Loucy (cell line): ENCODE results near the gene MUCL3.

Source experiments
- H2AFZ ChIP-seq: fragments of 200-600 bp; sonication (generic); 2 replicates; pipeline ENCODE4 v1.6.0; 2016; ENCODE audit warnings: antibody characterized with exemption, mild to moderate bottlenecking, low read length, moderate library complexity
- H3F3A ChIP-seq: fragments of 200-600 bp; 2 replicates; pipeline ENCODE4 v1.6.0; 2016; ENCODE audit warnings: antibody characterized with exemption, low read depth, mild to moderate bottlenecking
- H3K27me3 ChIP-seq: fragments of 200-600 bp; sonication (generic); 2 replicates; pipeline ENCODE4 v1.6.1; 2014; ENCODE audit warnings: low read length, mild to moderate bottlenecking; ENCODE audit not compliant: insufficient read depth, poor library complexity, severe bottlenecking
- H3K36me3 ChIP-seq: fragments of 200-600 bp; sonication (generic); 2 replicates; pipeline ENCODE4 v1.6.1; 2016; ENCODE audit warnings: low read length; ENCODE audit not compliant: insufficient read depth
- H3K4me1 ChIP-seq: fragments of 200-600 bp; sonication (generic); 2 replicates; pipeline ENCODE4 v1.5.1; 2014; ENCODE audit warnings: low read length, mild to moderate bottlenecking; ENCODE audit not compliant: insufficient read depth, poor library complexity, severe bottlenecking
- H3K4me2 ChIP-seq: fragments of 200-600 bp; sonication (generic); 2 replicates; pipeline ENCODE4 v1.6.0; 2014; ENCODE audit warnings: antibody characterized with exemption, low read length, low read depth, mild to moderate bottlenecking; ENCODE audit not compliant: poor library complexity, severe bottlenecking
- H3K4me3 ChIP-seq: fragments of 200-600 bp; sonication (generic); 2 replicates; pipeline ENCODE4 v1.5.1; 2014; ENCODE audit warnings: low read length, mild to moderate bottlenecking, mixed read lengths; ENCODE audit not compliant: poor library complexity, severe bottlenecking
- H3K79me2 ChIP-seq: fragments of 200-600 bp; sonication (generic); 2 replicates; pipeline ENCODE4 v1.6.1; 2014; ENCODE audit warnings: low read length; ENCODE audit not compliant: insufficient read depth
- H3K9ac ChIP-seq: fragments of 200-600 bp; sonication (generic); 2 replicates; pipeline ENCODE4 v1.6.0; 2014; ENCODE audit warnings: mild to moderate bottlenecking, low read depth, low read length, moderate library complexity; ENCODE audit not compliant: poor library complexity, severe bottlenecking
- H3K9me2 ChIP-seq: fragments of 200-600 bp; sonication (generic); replicated peaks from 2 replicates; pipeline ENCODE4 v1.6.1; 2016; ENCODE audit warnings: low read depth, low read length, mixed read lengths
- H3K9me3 ChIP-seq: fragments of 200-600 bp; sonication (generic); 2 replicates; pipeline ENCODE4 v1.6.1; 2014; ENCODE audit warnings: mild to moderate bottlenecking, antibody characterized with exemption, low read length, low read depth; ENCODE audit not compliant: insufficient read depth
- H4K20me1 ChIP-seq: fragments of 200-600 bp; sonication (generic); 2 replicates; pipeline ENCODE4 v1.6.0; 2014; ENCODE audit warnings: antibody characterized with exemption, low read length, mild to moderate bottlenecking; ENCODE audit not compliant: insufficient read depth, poor library complexity, severe bottlenecking
- EZH2phosphoT487 ChIP-seq: fragments of 200-600 bp; IDR thresholded peaks from 2 replicates; pipeline ENCODE4 v1.6.1; 2018; ENCODE audit warnings: antibody characterized with exemption, mild to moderate bottlenecking, moderate library complexity, borderline replicate concordance
- TF ChIP-seq, protein P1 (sequence below): fragments of 200-600 bp; sonication (generic); conservative IDR thresholded peaks from 2 replicates; pipeline ENCODE4 v1.5.1; 2014; ENCODE audit warnings: mild to moderate bottlenecking, antibody characterized with exemption, low read length

MUCL3 gene

DNA sequence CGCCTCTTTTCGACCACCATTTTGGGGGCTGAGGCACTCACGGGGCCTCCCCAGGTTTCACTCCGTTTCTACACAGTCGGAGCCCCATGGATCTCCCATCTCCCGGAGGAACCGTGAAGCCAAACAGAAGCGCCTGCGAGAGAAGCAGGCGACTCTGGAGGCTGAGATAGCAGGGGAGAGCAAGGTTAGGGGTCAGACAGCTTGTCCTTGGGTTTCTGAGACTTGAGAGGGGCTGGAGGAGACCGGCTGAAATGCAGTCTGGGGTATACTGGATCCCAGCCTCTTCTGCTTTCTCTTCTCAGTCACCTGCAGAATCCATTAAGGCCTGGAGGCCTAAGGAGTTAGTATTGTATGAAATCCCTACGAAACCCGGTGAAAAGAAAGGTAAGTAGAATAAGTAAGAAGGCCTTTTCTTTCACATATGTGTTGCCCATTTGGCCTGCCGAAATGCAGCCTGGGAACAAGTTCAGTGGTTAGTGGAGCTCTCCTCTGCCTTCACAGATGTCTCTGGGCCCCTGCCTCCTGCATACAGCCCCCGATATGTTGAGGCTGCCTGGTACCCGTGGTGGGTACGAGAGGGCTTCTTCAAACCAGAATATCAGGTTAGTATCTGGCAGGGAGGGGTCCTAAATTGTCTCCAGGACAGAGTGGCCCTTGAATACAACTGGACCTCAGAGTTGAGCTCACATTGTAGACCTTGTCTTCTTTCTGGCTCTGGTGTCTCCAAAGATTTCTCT is 25.8 kb upstream of the MUCL3 start:
- no peak for TF ChIP-seq EZH2phosphoT487
- TF ChIP-seq, protein P1, sequence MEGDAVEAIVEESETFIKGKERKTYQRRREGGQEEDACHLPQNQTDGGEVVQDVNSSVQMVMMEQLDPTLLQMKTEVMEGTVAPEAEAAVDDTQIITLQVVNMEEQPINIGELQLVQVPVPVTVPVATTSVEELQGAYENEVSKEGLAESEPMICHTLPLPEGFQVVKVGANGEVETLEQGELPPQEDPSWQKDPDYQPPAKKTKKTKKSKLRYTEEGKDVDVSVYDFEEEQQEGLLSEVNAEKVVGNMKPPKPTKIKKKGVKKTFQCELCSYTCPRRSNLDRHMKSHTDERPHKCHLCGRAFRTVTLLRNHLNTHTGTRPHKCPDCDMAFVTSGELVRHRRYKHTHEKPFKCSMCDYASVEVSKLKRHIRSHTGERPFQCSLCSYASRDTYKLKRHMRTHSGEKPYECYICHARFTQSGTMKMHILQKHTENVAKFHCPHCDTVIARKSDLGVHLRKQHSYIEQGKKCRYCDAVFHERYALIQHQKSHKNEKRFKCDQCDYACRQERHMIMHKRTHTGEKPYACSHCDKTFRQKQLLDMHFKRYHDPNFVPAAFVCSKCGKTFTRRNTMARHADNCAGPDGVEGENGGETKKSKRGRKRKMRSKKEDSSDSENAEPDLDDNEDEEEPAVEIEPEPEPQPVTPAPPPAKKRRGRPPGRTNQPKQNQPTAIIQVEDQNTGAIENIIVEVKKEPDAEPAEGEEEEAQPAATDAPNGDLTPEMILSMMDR, result no peak
- peak overlapping the region; percentile 91 for H3K9ac ChIP-seq
- H3K27me3 ChIP-seq, result no peaks in the 10 kb centered on the region
- H3K4me1 ChIP-seq, result peaks cover 28% of the 10 kb centered on the region
- H3K9me2 ChIP-seq, result no peaks in the 10 kb centered on the region
- H4K20me1 ChIP-seq, result no peaks in the 10 kb centered on the region
- H3F3A ChIP-seq, result no peaks in the 10 kb centered on the region
- H2AFZ ChIP-seq, result peak overlapping the region; percentile 94
- peak overlapping the region; percentile 88 for H3K4me3 ChIP-seq
- peaks cover 13% of the 10 kb centered on the region; the same call in 1 of the 2 replicates for H3K79me2 ChIP-seq
- peak overlapping the region; percentile 93 for H3K4me2 ChIP-seq
- H3K36me3 ChIP-seq, result no peaks in the 10 kb centered on the region; the same call in 1 of the 2 replicates
- H3K9me3 ChIP-seq, result no peaks in the 10 kb centered on the region

DNA sequence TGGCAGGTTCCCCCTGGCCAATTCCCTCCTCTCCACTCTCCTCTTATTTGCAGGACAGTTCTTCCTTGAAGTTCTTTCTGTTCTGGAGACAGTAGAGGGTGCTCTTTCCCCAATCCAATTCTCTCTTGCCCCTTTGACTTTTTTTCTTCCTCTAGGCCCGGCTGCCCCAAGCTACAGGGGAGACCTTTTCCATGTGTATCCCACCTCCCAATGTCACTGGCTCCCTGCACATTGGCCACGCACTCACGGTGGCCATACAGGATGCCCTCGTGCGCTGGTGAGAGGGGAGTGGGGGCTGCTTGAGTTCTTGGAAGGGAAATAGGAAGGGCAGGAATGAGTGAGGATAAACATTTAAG is 25.2 kb upstream of the MUCL3 start:
- Histone ChIP-seq H3K4me2 (peak overlapping the region; percentile 93), H3K9me3 (no peaks in the 10 kb centered on the region), H3K4me1 (peaks cover 28% of the 10 kb centered on the region), H4K20me1 (no peaks in the 10 kb centered on the region), H3K9ac (peak overlapping the region; percentile 91), H3K4me3 (peak overlapping the region; percentile 88), H3K27me3 (no peaks in the 10 kb centered on the region), H3K36me3 (peaks cover 2% of the 10 kb centered on the region; the same call in 1 of the 2 replicates), H3K9me2 (no peaks in the 10 kb centered on the region), H2AFZ (no peak overlapping the region), H3K79me2 (peaks cover 13% of the 10 kb centered on the region; the same call in 1 of the 2 replicates), H3F3A (no peaks in the 10 kb centered on the region)
- no peak for TF ChIP-seq EZH2phosphoT487
- TF ChIP-seq, protein P1, result peak; percentile 79

DNA sequence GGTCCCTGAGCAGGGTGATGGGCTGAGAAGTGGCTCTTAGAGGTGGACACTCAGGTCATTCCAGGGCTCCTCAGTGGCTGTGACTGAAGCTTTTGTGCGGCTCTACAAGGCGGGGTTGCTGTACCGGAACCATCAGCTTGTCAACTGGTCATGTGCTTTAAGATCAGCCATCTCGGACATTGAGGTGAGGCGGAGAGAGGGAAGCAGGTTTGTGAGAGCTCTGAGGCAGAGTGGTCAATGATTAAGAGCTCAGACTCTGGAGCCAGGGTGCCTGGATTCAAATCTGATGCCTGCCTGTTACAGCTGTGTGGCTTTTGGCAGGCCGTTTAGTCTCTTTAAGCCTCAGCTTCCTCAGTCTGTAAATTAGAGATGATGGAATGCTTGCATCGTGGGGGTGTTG is 23.7 kb upstream of the MUCL3 start:
- Histone ChIP-seq H3K9me2 (no peaks in the 10 kb centered on the region), H2AFZ (no peak overlapping the region), H3F3A (no peaks in the 10 kb centered on the region), H3K4me3 (no peak overlapping the region), H3K4me1 (peaks cover 28% of the 10 kb centered on the region), H3K4me2 (peak overlapping the region; percentile 28), H3K27me3 (no peaks in the 10 kb centered on the region), H3K9ac (peak overlapping the region; percentile 46), H3K36me3 (peaks cover 9% of the 10 kb centered on the region; the same call in 1 of the 2 replicates), H4K20me1 (no peaks in the 10 kb centered on the region), H3K9me3 (no peaks in the 10 kb centered on the region), H3K79me2 (peaks cover 13% of the 10 kb centered on the region; the same call in 1 of the 2 replicates)
- TF ChIP-seq, protein P1, result no peak
- TF ChIP-seq EZH2phosphoT487, result no peak
